Measurements from ENCODE around the gene HIPK4.

DNA sequence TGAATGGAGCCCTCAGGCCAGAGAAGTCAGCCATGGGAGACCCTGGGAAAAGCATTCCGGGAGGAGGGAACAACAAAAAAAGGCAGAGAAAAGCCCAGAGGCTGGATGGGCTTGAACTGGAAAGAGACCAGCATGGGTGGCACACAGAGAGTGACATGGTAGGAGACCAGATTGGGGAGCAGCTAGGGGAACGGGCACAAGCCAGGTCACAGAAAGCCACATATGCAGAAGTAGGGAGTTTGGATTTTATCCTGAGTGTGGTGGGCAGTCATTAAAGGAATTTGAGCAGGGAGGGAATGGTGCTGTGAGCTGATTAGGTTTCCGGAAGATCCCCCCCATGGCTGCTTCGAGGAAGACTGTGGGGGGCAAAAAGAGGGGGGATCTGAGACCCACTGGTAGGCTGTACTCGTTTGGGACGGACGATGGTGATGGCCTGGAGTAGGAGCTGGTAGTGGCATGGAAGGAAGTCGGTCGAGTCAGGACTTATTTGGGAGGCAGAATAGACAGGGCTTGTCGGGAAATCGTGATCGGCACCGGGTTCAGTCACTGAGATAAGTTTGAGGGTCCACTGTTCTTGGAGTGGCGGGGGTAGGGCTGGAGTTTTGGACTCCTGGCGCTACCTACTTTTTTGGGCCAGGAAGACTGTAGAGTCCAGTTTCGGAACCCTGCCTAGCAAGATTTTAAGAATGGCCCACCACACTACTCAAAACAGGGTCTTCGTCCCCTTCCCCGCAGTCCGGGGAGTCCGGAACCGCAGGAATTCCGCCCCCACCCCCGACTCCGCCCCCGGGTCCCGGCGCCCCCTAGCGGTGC is 34.9 kb upstream of the HIPK4 start:
- no peak for TF ChIP-seq EP300 (IDR thresholded peaks at IDR 0.05; ENCODE audit: borderline replicate concordance in 1 of 2, low read depth in 2 of 2, low read length in 2 of 2)
- TF ChIP-seq, protein P1, sequence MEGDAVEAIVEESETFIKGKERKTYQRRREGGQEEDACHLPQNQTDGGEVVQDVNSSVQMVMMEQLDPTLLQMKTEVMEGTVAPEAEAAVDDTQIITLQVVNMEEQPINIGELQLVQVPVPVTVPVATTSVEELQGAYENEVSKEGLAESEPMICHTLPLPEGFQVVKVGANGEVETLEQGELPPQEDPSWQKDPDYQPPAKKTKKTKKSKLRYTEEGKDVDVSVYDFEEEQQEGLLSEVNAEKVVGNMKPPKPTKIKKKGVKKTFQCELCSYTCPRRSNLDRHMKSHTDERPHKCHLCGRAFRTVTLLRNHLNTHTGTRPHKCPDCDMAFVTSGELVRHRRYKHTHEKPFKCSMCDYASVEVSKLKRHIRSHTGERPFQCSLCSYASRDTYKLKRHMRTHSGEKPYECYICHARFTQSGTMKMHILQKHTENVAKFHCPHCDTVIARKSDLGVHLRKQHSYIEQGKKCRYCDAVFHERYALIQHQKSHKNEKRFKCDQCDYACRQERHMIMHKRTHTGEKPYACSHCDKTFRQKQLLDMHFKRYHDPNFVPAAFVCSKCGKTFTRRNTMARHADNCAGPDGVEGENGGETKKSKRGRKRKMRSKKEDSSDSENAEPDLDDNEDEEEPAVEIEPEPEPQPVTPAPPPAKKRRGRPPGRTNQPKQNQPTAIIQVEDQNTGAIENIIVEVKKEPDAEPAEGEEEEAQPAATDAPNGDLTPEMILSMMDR (IDR thresholded peaks at IDR 0.05; ENCODE audit: control extremely low read depth in 1 of 3, insufficient read depth in 1 of 3, low read depth in 1 of 3, low read length in 3 of 3), result peak in 1 of 3 experiments; percentile 58; a peak in 2 of 4 replicates
- no peak for TF ChIP-seq HDAC6 (IDR thresholded peaks at IDR 0.05; ENCODE audit: low read depth, low read length)
- peak; percentile 46 for TF ChIP-seq ASH2L (IDR thresholded peaks at IDR 0.05; ENCODE audit: low read length)
- TF ChIP-seq ZNF274 (IDR thresholded peaks at IDR 0.05; ENCODE audit: borderline replicate concordance, extremely low read depth, low read length), result no peak
- peak in 1 of 2 experiments; percentile 20; a peak in 1 of 3 replicates for TF ChIP-seq POLR2A (IDR thresholded peaks at IDR 0.05; ENCODE audit: control extremely low read depth in 1 of 2, low read depth in 2 of 2, low read length in 2 of 2)
- no peak for TF ChIP-seq TBP (IDR thresholded peaks at IDR 0.05; ENCODE audit: low read depth, low read length)
- TF ChIP-seq POLR2AphosphoS5 (IDR thresholded peaks at IDR 0.05; ENCODE audit: low read depth, low read length), result 0 out of 2 replicates have a peak, but pooled peaks have one; percentile 48
- TF ChIP-seq, protein P2, sequence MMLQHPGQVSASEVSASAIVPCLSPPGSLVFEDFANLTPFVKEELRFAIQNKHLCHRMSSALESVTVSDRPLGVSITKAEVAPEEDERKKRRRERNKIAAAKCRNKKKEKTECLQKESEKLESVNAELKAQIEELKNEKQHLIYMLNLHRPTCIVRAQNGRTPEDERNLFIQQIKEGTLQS (IDR thresholded peaks at IDR 0.05; ENCODE audit: insufficient read depth, low read depth, low read length), result no peak

Data from H1 (cell line).